ENCODE measurements around the gene USO1.

Gene USO1

GRCh38 chr4:75741027-75741426 is 16.6 kb downstream of the USO1 start:
- H2AFZ ChIP-seq (ENCODE audit: low read depth, low read length), result no peak overlapping the region
- H3K4me1 ChIP-seq (ENCODE audit: insufficient read depth, low read length), result no peaks in the 10 kb centered on the region
- DNase-seq (no peak), ATAC-seq (ENCODE audit: insufficient read depth, low read depth) (no peak)
- no peaks in the 10 kb centered on the region for H3K9me3 ChIP-seq (ENCODE audit: insufficient read depth, low read length, severe bottlenecking)
- TF ChIP-seq, protein P1, sequence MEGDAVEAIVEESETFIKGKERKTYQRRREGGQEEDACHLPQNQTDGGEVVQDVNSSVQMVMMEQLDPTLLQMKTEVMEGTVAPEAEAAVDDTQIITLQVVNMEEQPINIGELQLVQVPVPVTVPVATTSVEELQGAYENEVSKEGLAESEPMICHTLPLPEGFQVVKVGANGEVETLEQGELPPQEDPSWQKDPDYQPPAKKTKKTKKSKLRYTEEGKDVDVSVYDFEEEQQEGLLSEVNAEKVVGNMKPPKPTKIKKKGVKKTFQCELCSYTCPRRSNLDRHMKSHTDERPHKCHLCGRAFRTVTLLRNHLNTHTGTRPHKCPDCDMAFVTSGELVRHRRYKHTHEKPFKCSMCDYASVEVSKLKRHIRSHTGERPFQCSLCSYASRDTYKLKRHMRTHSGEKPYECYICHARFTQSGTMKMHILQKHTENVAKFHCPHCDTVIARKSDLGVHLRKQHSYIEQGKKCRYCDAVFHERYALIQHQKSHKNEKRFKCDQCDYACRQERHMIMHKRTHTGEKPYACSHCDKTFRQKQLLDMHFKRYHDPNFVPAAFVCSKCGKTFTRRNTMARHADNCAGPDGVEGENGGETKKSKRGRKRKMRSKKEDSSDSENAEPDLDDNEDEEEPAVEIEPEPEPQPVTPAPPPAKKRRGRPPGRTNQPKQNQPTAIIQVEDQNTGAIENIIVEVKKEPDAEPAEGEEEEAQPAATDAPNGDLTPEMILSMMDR (IDR thresholded peaks at IDR 0.05; ENCODE audit: borderline replicate concordance, extremely low read depth, low read length, poor library complexity, severe bottlenecking), result no peak
- no peak for TF ChIP-seq EZH2 (IDR thresholded peaks at IDR 0.05; ENCODE audit: borderline replicate concordance, low read depth, low read length, severe bottlenecking)
- no peak overlapping the region for H3K27ac ChIP-seq (ENCODE audit: low read length)
- H3K79me2 ChIP-seq (ENCODE audit: insufficient read depth, low read length), result peaks cover 57% of the 10 kb centered on the region
- no peak overlapping the region for H3K4me2 ChIP-seq (ENCODE audit: insufficient read depth, low read length)
- 0 out of 2 replicates have a peak, but pooled peaks cover 3% of the 10 kb centered on the region for H4K20me1 ChIP-seq (ENCODE audit: insufficient read depth, low read length)
- H3K9ac ChIP-seq (ENCODE audit: low read depth, low read length), result no peak overlapping the region
- H3K36me3 ChIP-seq (ENCODE audit: insufficient read depth, low read length), result no peaks in the 10 kb centered on the region
- no peak overlapping the region for H3K4me3 ChIP-seq (ENCODE audit: low read depth in 1 of 2, low read length in 2 of 2)
- H3K27me3 ChIP-seq (ENCODE audit: insufficient read depth, low read length, poor library complexity), result no peaks in the 10 kb centered on the region

DNA sequence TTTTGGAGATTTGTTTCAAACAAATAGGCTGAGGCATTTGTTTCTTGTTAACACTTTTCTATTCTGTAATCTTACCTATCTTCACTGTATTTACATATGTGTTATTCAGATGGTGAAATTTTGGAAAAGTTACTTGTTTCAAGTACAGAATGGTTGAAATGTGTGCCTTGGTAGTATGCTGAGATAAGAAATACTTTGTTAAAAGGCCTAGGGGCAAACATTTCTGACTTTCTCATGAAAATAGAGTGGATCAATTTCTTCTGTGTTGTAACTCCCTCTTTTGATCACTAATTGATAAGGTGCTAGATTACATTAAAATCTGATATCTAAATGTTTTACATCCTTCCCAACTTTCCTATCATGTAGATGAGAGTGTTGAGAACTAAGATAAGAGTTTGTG is 18.1 kb downstream of the USO1 start:
- no peaks in the 10 kb centered on the region for H3K4me1 ChIP-seq (ENCODE audit: insufficient read depth, low read length)
- H3K9ac ChIP-seq (ENCODE audit: low read depth, low read length), result no peak overlapping the region
- peaks cover 53% of the 10 kb centered on the region for H3K79me2 ChIP-seq (ENCODE audit: insufficient read depth, low read length)
- peaks cover 2% of the 10 kb centered on the region; the same call in 1 of the 2 replicates for H4K20me1 ChIP-seq (ENCODE audit: insufficient read depth, low read length)
- ATAC-seq (ENCODE audit: insufficient read depth, low read depth) (no peak), DNase-seq (no peak)
- H3K36me3 ChIP-seq (ENCODE audit: insufficient read depth, low read length), result no peaks in the 10 kb centered on the region
- no peak overlapping the region for H2AFZ ChIP-seq (ENCODE audit: low read depth, low read length)
- no peak overlapping the region for H3K4me3 ChIP-seq (ENCODE audit: low read depth in 1 of 2, low read length in 2 of 2)
- H3K27me3 ChIP-seq (ENCODE audit: insufficient read depth, low read length, poor library complexity), result no peaks in the 10 kb centered on the region
- H3K27ac ChIP-seq (ENCODE audit: low read length), result no peak overlapping the region
- no peak for TF ChIP-seq EZH2 (IDR thresholded peaks at IDR 0.05; ENCODE audit: borderline replicate concordance, low read depth, low read length, severe bottlenecking)
- TF ChIP-seq, protein P1 (IDR thresholded peaks at IDR 0.05; ENCODE audit: borderline replicate concordance, extremely low read depth, low read length, poor library complexity, severe bottlenecking), result no peak
- H3K9me3 ChIP-seq (ENCODE audit: insufficient read depth, low read length, severe bottlenecking), result no peaks in the 10 kb centered on the region
- no peak overlapping the region for H3K4me2 ChIP-seq (ENCODE audit: insufficient read depth, low read length)

GRCh38 chr4:75745161-75745560 is 20.8 kb downstream of the USO1 start:
- no peak for DNase-seq
- H3K36me3 ChIP-seq (ENCODE audit: insufficient read depth, low read length), result peaks cover 3% of the 10 kb centered on the region; the same call in 1 of the 2 replicates
- no peak overlapping the region for H3K4me2 ChIP-seq (ENCODE audit: insufficient read depth, low read length)
- no peaks in the 10 kb centered on the region for H3K9me3 ChIP-seq (ENCODE audit: insufficient read depth, low read length, severe bottlenecking)
- H3K4me1 ChIP-seq (ENCODE audit: insufficient read depth, low read length), result no peaks in the 10 kb centered on the region
- peaks cover 47% of the 10 kb centered on the region for H3K79me2 ChIP-seq (ENCODE audit: insufficient read depth, low read length)
- peaks cover 2% of the 10 kb centered on the region; the same call in 1 of the 2 replicates for H4K20me1 ChIP-seq (ENCODE audit: insufficient read depth, low read length)
- no peaks in the 10 kb centered on the region for H3K27me3 ChIP-seq (ENCODE audit: insufficient read depth, low read length, poor library complexity)
- H2AFZ ChIP-seq (ENCODE audit: low read depth, low read length), result no peak overlapping the region
- no peak overlapping the region for H3K4me3 ChIP-seq (ENCODE audit: low read depth in 1 of 2, low read length in 2 of 2)
- H3K9ac ChIP-seq (ENCODE audit: low read depth, low read length), result no peak overlapping the region
- ATAC-seq (ENCODE audit: insufficient read depth, low read depth), result no peak
- no peak for TF ChIP-seq EZH2 (IDR thresholded peaks at IDR 0.05; ENCODE audit: borderline replicate concordance, low read depth, low read length, severe bottlenecking)
- TF ChIP-seq, protein P1 (IDR thresholded peaks at IDR 0.05; ENCODE audit: borderline replicate concordance, extremely low read depth, low read length, poor library complexity, severe bottlenecking), result no peak
- no peak overlapping the region for H3K27ac ChIP-seq (ENCODE audit: low read length)
